GM13977 (cell line): Measurements from ENCODE around the gene TMEM250.

Experiments
- DNase-seq: peaks from one replicate; pipeline ENCODE4 v3.0.0; 2012; ENCODE audit warnings: low spot score
- in situ Hi-C: fragments of 300-500 bp; cut with MboI; formaldehyde crosslinking; loops from one replicate; pipeline ENCODE4 v1.12.0; 2022; ENCODE audit warnings: low sequenced_read_pairs, low pct_unique_long_range_greater_than_20kb, mixed read lengths, inconsistent platforms; ENCODE audit not compliant: unreplicated experiment
- TF ChIP-seq, protein P1 (sequence below): IDR thresholded peaks from 2 replicates; pipeline ENCODE4 v1.5.1; 2012; ENCODE audit warnings: mild to moderate bottlenecking, control low read depth; ENCODE audit not compliant: insufficient read depth; ENCODE audit errors: extremely low read depth, missing control alignments

The TMEM250 gene

DNA sequence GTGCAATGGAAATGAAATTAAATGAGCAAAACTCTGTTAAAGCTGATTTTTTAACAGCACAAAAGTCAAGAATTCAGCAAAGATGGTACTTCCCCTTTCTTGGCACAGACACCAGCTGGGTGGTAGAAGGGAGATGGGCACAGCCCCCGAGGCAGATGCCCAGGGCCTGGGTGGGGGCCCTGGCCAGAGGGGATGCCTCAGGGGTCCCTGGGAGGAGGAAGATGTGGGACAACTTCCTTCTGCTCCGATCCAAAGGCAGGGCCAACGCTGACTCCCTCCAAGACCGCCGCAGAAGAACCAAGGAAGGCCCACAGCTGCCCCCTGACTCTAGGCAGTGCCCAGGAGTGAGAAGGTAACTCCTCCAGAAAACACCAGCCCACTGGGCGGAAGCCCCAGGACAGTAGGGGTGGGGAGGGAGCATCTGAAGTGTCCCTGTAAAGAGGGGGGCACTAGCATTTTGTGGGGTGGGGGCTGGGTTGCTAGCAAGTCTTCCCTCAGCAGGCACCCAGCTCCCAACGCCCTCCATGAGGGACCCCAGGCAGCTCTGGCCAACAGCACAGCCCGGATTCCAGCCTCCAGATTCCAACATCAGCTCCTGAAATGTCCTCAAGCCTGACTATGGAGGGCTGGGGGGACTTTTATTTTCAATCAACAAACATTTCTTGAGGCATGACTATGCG, 28.5 kb downstream of the TMEM250 start:
- DNase-seq, result no peak
- in situ Hi-C loops, result no loop called here
- TF ChIP-seq, protein P1, sequence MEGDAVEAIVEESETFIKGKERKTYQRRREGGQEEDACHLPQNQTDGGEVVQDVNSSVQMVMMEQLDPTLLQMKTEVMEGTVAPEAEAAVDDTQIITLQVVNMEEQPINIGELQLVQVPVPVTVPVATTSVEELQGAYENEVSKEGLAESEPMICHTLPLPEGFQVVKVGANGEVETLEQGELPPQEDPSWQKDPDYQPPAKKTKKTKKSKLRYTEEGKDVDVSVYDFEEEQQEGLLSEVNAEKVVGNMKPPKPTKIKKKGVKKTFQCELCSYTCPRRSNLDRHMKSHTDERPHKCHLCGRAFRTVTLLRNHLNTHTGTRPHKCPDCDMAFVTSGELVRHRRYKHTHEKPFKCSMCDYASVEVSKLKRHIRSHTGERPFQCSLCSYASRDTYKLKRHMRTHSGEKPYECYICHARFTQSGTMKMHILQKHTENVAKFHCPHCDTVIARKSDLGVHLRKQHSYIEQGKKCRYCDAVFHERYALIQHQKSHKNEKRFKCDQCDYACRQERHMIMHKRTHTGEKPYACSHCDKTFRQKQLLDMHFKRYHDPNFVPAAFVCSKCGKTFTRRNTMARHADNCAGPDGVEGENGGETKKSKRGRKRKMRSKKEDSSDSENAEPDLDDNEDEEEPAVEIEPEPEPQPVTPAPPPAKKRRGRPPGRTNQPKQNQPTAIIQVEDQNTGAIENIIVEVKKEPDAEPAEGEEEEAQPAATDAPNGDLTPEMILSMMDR, result no peak

DNA sequence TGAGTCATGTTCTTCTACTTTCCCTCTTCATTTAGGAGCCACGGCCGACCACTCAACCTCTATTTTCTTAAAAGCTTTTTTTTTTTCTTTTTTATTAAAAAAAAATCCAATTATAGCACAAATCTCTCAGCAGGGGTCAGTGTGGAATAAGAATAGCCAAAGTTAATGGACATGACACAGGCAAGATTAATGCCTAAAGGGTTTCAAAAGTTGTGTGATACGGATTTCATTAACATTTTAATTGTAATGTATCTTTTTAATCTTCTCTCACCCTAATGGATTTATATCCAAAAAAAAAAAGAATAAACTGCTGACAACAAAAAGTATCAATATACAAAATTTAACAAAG, 29.0 kb downstream of the TMEM250 start:
- in situ Hi-C loops, result no loop called here
- TF ChIP-seq, protein P1, result peak; percentile 37
- DNase-seq, result no peak

DNA sequence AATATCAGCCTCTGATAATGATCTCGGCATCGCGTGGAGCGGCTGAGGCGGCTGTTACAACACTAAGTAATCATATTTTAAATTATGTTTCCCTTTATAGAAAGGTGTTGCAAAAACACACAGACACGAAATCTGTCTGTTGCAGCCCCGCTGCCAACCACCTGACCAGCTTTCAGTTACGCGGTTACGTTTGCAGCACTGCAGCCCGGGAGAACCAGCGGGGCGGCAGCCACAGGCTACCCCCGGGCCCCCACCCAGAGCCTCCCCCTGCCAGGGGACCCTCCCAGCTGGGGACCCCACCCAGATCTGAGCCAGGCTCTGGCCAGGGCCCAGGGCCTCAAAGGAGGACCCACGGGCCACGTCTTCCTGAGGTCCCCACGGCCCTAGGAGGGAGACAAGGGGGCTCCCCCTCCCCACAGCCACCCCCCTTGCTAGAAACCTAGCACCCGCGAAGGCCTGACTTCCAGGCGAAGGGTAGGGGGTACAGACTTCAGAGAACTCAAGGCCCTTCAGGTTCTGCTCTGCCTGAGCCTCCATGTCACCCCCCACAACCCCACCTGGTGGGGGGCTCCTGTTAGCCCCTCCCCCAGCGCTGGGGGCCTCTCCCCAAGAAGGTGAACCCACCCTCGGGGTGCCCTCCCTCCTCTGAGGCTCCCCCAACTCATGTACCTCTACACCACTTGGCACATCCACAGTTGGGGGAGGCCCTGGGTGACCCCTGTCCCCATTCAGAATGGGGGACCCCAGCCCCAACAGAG, 29.6 kb downstream of the TMEM250 start:
- TF ChIP-seq, protein P1, result no peak
- no peak for DNase-seq
- in situ Hi-C loops, result no loop called here

DNA sequence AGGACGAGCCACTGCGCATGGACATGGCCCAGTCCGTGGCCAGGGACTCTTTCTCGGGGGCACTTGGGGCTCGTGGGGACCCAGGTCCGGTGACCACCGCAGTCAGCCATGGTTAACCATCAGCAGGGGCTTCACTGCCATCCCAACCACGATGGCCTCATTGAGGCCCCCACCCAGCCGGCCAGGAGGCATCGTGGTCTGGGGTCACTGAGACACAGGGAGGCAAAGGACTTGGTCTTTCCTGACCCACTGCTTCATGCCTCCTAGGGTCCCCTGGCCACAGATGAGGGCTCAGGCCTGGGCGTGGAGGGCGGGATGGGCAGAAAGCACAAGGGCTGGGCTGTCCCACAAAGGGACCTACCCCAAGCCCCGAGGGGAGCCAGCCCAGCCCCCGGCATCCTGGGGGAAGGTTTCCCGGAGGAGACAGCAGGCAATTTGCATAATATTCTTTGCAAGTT, 30.2 kb downstream of the TMEM250 start:
- DNase-seq, result no peak
- TF ChIP-seq, protein P1, result no peak
- in situ Hi-C loops, result no loop called here

DNA sequence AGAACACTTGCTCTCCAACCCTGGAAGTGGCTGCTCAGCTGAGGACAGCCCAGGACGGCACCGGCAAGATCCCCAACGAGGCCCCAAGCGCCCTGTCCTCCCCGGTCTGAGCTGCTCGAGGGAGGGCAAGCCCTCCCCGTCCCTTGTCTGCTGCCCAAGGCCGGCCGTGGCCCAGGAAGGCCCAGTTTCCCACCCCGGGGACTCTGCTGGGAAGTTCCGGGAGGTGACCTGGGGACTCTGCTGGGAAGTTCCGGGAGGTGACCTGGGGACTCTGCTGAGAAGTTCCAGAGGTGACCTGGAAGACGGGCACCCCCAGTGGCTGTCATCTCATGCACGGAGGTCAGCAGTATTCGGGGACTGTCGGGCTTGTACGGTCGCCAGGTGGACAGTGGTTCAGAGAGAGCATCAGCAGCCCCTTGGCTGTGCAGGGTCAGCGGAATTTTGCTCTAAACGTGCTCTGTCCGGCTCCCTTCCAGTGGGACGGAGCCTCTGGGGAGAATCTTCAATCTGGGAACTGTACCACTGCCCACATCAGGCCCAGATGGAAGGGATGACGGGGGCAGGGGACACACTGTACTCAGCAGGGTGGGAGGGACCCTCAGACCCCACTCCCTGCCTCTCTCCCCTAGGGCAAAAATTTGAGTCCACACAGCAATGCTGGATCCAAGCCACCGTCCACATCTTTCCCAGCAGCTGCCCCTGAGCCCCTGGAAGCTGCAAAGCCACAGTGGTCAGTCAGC, 30.8 kb downstream of the TMEM250 start:
- in situ Hi-C loops, result no loop called here
- DNase-seq, result no peak

DNA sequence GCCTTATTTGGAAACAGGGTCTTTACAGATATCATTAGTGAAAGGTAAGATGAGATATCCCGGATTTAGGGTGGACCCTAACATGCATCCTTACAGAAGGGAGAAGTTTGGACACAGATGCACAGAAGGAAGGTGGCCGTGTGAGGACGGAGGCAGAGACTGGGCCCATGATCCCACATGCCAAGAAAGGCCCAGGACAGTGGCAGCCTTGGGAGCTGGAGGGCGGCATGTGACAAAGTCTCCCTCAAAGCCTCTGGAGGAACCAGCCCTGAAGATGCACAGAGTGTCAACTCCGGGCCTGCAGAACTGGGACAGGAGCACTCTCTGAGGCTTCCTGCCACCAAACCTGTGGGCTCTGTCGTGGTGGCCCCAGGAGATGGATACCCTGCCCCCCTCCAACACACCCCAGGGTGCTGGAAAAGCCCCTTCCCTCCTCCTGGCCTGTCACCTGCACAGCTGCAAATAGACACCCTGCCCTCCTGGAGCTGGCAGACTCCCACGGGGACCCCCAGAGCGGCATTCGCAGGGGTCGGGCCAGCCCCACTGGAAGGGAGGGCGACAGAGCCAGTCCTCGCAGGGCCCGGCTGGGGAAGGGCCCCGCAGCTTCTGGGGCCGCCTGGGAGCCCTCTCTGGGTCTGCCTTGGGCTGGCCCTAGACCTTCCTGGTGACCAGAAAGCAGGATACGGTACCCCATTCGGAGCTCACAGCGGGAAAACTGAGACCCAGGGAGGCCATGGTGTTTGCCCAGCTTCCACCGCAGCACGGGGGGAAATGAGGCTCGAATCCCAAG, 31.5 kb downstream of the TMEM250 start:
- TF ChIP-seq, protein P1, result no peak
- in situ Hi-C loops, result no loop called here
- DNase-seq, result no peak

More for the DNA sequence above, 30.8 kb downstream of the TMEM250 start:
- TF ChIP-seq, protein P1, result no peak
